Heart right ventricle (tissue), 16 donors: ENCODE measurements around the gene CRYBA2. TPM values are rescaled to one million over a fixed set of nuclear protein-coding genes. Genes with fewer than 3 reads are reported as not detected.

ENCODE experiments used
- ATAC-seq, 8 donors: fragments of 200-7000 bp; cut with Tn5 transposase; one replicate each; pipeline ENCODE4 v1.9.1; 2020; ENCODE audit warnings: mild to moderate bottlenecking in 8 of 8, moderate library complexity in 8 of 8, moderate number of reproducible peaks in 1 of 8
- DNase-seq, 2 donors: peaks; one replicate each; pipeline ENCODE4 v3.0.0-alpha.2; 2020
- H3K27ac ChIP-seq, 10 donors: fragments of 200-600 bp; sonication (generic) in 2 of 10; one replicate each; pipeline versions ENCODE4 v1.5.0 to v1.8.0; 2020 to 2022; ENCODE audit warnings: mild to moderate bottlenecking in 3 of 10
- H3K27me3 ChIP-seq, 7 donors: fragments of 200-600 bp; one replicate each; pipeline ENCODE4 v1.8.0; 2021 to 2022; ENCODE audit warnings: mild to moderate bottlenecking in 2 of 7
- H3K36me3 ChIP-seq, 9 donors: fragments of 200-600 bp; sonication (generic) in 1 of 9; one replicate each; pipeline versions ENCODE4 v1.5.0 to v1.8.0; 2020 to 2022; ENCODE audit warnings: mild to moderate bottlenecking in 2 of 9
- H3K4me1 ChIP-seq, 9 donors: fragments of 200-600 bp; sonication (generic) in 1 of 9; one replicate each; pipeline versions ENCODE4 v1.5.0 to v1.8.0; 2020 to 2022; ENCODE audit warnings: mild to moderate bottlenecking in 4 of 9
- H3K4me3 ChIP-seq, 10 donors: fragments of 200-600 bp; sonication (generic) in 2 of 10; one replicate each; pipeline versions ENCODE4 v1.5.0 to v1.8.0; 2020 to 2022; ENCODE audit warnings: mild to moderate bottlenecking in 7 of 10, moderate library complexity in 2 of 10
- H3K9me3 ChIP-seq, 11 donors: fragments of 200-600 bp in 10 of 11; sonication (generic) in 2 of 11; one replicate each; pipeline versions ENCODE4 v1.5.0 to v1.8.0; 2013 to 2022; ENCODE audit warnings: mild to moderate bottlenecking in 2 of 11, control low read depth in 1 of 11, moderate library complexity in 1 of 11
- WGBS, 2 donors: extraction: QIAGEN DNeasy Blood & Tissue Kit; methylation state at CpG; one replicate each; pipeline ENCODE4 v1.1.7; 2013; ENCODE audit warnings: inconsistent platforms in 1 of 2; 5-methylcytosine and 5-hydroxymethylcytosine counted together
- intact Hi-C, 10 donors: fragments of 100-400 bp; cut with DNase I; formaldehyde crosslinking; loops; one replicate each; pipeline versions ENCODE4 v1.11.1 to v1.14.2; 2022
- polyA plus RNA-seq, 2 donors: library from polyadenylated mRNA; stranded (reverse); fragments of 200-250 nt; gene quantifications; one replicate each; pipeline ENCODE4 v1.2.3, GENCODE V29; 2013
- total RNA-seq, 10 donors: library from RNA; stranded (reverse); fragmentation: NEBNext Ultra II Directional in 3 of 10; extraction: Animal tissue kit (Norgen Biotek cat#: 25700) in 3 of 10; gene quantifications; one replicate each; pipeline versions ENCODE4 v1.2.1 to v1.2.4, GENCODE V29; 2021 to 2023
- TF ChIP-seq, protein P1 (sequence below), 9 donors: fragments of 200-600 bp; sonication (generic) in 2 of 9; IDR thresholded peaks; one replicate each; pipeline versions ENCODE4 v1.5.0 to v1.8.0; 2021 to 2022; ENCODE audit warnings: antibody characterized with exemption in 9 of 9, mild to moderate bottlenecking in 5 of 9, moderate library complexity in 1 of 9
- donor health status: Arrhythmogenic right ventricular cardiomyopathy.
- donor health status: ischemic (EF 13 %, LVEDD 7.1; RV severe dilation, severe dysfunction).
- donor health status: healthy with polysubstance abuse.
- donor health status: DM: no; HTN: yes; CAD: no.
- donor health status: DM: no; HTN: no; CAD: no.
- donor health status: ischemic (EF 25% LVEDD 6.9; RV normal size, moderate dysfunction).
- donor health status: ischemic (EF 25% LVEDD 5.7; RV mildly dilated, moderate dysfunction).
- donor health status: healthy.
- donor health status: DM: yes; HTN: yes; CAD: no.
- donor health status: Ischemic cardiomyopathy.
- donor health status: ischemic (EF 35%, LVEDD 5.7; RV mildly dilated, moderate dysfunction).
- donor health status: nonischemic (EF 11% LVEDD 7.7; RV severe dilation, severe dysfunction).
- donor health status: DM: yes; HTN: yes; CAD: no.
- donor health status: PGD.
- donor health status: ischemic (EF 29% LVEDD 5.4; RV normal size, mild dysfunction).
- donor health status: nonischemic (EF 23%, LVEDD 6.1; RV moderate dilation, normal function).

The CRYBA2 gene
- total and polyA plus RNA-seq, 12 donors = not detected

DNA sequence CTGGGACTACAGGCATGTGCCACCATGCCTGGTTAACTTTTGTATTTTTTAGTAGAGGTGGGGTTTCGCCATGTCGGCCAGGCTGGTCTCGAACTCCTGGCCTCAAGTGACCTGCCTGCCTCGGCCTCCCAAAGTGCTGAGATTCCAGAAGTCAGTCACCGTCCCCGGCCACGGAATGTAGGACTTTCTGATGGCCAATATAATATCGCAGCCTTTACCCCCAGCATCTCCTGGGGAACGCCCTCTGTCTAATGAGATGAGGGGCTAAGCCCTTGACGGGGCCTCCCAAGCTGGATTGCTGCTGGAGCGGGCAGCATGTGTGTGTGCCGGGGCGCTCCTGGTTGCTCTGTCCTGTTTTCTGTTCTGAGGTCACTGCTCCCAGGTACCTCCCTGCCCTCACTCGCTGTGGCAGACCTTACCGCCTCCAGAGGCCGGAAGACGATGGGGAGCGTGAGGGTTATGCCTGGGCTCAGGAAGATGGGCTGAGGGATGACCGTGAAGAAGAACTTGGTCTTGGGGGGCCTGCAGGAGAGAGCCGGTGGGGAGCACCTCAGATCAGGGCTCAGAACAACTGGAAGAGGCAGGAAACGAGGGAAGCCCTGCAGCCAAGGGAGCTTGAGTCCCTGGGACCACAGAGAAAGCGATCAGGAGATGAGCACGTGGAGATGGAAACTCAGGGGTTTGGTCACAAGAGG is 39.0 kb upstream of the CRYBA2 start:
- Histone ChIP-seq H3K27me3 (peaks cover 0 to 71% (median 59%) of the 10 kb centered on the region in 7 donors), H3K9me3 (no peaks in the 10 kb centered on the region), H3K4me1 (no peaks in the 10 kb centered on the region), H3K36me3 (no peaks in the 10 kb centered on the region), H3K4me3 (no peak overlapping the region), H3K27ac (no peak overlapping the region)
- intact Hi-C loops = no loop called here
- 82 to 85% methylated on average over 23 of the region's 23 CpGs for WGBS, 2 donors
- ATAC-seq (no peak), DNase-seq (no peak)
- TF ChIP-seq, protein P1, sequence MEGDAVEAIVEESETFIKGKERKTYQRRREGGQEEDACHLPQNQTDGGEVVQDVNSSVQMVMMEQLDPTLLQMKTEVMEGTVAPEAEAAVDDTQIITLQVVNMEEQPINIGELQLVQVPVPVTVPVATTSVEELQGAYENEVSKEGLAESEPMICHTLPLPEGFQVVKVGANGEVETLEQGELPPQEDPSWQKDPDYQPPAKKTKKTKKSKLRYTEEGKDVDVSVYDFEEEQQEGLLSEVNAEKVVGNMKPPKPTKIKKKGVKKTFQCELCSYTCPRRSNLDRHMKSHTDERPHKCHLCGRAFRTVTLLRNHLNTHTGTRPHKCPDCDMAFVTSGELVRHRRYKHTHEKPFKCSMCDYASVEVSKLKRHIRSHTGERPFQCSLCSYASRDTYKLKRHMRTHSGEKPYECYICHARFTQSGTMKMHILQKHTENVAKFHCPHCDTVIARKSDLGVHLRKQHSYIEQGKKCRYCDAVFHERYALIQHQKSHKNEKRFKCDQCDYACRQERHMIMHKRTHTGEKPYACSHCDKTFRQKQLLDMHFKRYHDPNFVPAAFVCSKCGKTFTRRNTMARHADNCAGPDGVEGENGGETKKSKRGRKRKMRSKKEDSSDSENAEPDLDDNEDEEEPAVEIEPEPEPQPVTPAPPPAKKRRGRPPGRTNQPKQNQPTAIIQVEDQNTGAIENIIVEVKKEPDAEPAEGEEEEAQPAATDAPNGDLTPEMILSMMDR (IDR thresholded peaks at IDR 0.05) = no peak

DNA sequence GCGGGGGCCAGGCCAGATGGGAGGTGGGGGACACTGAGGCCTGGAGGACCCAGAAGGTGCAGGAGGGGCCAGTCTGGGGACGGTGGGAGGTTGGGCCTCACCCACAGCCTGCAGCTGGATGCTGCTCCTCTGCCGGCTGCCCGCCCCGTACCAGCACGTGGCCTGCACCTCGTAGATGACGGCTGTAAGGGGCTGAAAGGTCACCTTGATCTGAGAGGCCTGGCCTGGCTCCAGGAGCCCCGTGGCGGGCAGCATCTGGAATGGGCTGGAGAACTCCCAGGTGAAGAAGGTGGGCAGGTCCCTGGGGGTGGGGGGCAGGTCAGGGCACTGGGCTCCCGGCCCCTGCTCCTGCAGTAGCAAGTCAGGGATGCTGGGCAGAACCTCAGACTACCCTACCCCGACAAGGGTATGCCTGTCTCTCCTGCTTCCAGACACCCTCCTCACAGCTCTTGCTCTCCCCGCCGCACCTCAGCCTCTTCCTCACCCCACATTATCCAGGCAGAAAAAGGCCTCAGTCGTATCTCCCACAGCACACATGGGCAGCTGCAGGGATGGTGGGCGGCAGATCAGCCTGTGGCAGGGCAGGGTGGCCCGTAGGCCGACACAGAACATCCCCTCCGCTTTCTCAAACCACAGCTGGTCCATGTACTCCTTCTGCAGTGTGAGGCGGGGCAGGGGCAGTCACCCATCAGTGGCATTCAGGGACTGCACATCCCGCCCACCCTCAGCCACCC is 38.0 kb upstream of the CRYBA2 start:
- 58 to 61% methylated on average over 21 of the region's 21 CpGs for WGBS, 2 donors
- peaks cover 0 to 61% (median 51%) of the 10 kb centered on the region in 7 donors for H3K27me3 ChIP-seq
- no peak for DNase-seq

GRCh38 chr2:219030177-219030940 is 37.1 kb upstream of the CRYBA2 start:
- H3K27me3 ChIP-seq = peaks cover 0 to 54% (median 48%) of the 10 kb centered on the region in 7 donors
- peak in 2 of 8 donors; percentile 27 for ATAC-seq

More for the DNA sequence above, 38.0 kb upstream of the CRYBA2 start:
- no peaks in the 10 kb centered on the region for H3K4me1 ChIP-seq
- no peaks in the 10 kb centered on the region for H3K9me3 ChIP-seq
- TF ChIP-seq, protein P1 (IDR thresholded peaks at IDR 0.05) = no peak
- no peak overlapping the region for H3K27ac ChIP-seq
- intact Hi-C loops = no loop called here
- no peak overlapping the region for H3K4me3 ChIP-seq
- no peak for ATAC-seq
- H3K36me3 ChIP-seq = no peaks in the 10 kb centered on the region

GRCh38 chr2:219029829-219030165 is 36.6 kb upstream of the CRYBA2 start:
- Histone ChIP-seq H3K4me3 (no peak overlapping the region), H3K9me3 (no peaks in the 10 kb centered on the region), H3K27ac (no peak overlapping the region), H3K27me3 (peaks cover 0 to 52% (median 42%) of the 10 kb centered on the region in 7 donors), H3K4me1 (no peaks in the 10 kb centered on the region), H3K36me3 (no peaks in the 10 kb centered on the region)
- 39 to 42% methylated on average over 9 of the region's 9 CpGs for WGBS, 2 donors
- TF ChIP-seq, protein P1 (IDR thresholded peaks at IDR 0.05) = peak; percentile 88 to 99 (median 97)
- ATAC-seq = peak; percentile 75 to 92 (median 83)
- DNase-seq = peak; percentile 74 to 81
- intact Hi-C loops = loop anchor here in 5 of 10 donors (1.0 to 10.0 kb wide), 3 partner anchors 125 to 126 kb away; no protein-coding TSS in a partner anchor

More at GRCh38 chr2:219030177-219030940, 37.1 kb upstream of the CRYBA2 start:
- Histone ChIP-seq H3K27ac (no peak overlapping the region), H3K9me3 (no peaks in the 10 kb centered on the region), H3K36me3 (no peaks in the 10 kb centered on the region), H3K4me1 (no peaks in the 10 kb centered on the region), H3K4me3 (no peak overlapping the region)
- intact Hi-C loops = no loop called here
- DNase-seq = no peak
- TF ChIP-seq, protein P1 (IDR thresholded peaks at IDR 0.05) = no peak
- 72 to 78% methylated on average over 16 of the region's 16 CpGs for WGBS, 2 donors
